Kidney (tissue), 14 donors: ENCODE data around the gene B4GALNT3. TPM values are rescaled to one million over a fixed set of nuclear protein-coding genes. Genes with fewer than 3 reads are reported as not detected.

Experiments used
- DNase-seq, 5 donors: peaks; one replicate each; pipeline ENCODE4 v3.0.0-alpha.2; 2013 to 2020
- FAIRE-seq: peaks from 2 replicates; lab custom pipeline; 2012; peaks lifted over from hg19 to GRCh38; lab: Jason Lieb, UNC
- H3K27ac ChIP-seq, 2 donors: one replicate each; pipeline ENCODE4 v1.7.0; 2013; ENCODE audit warnings: low read depth in 2 of 2, low read length in 2 of 2, inconsistent platforms in 1 of 2
- H3K27me3 ChIP-seq: one replicate; pipeline ENCODE4 v1.7.1; 2013; ENCODE audit warnings: low read length, inconsistent platforms; ENCODE audit not compliant: control insufficient read depth, insufficient read depth
- H3K36me3 ChIP-seq, 3 donors: one replicate each; pipeline versions ENCODE4 v1.7.0 to v1.7.1; 2013; ENCODE audit warnings: low read length in 3 of 3, control low read depth in 1 of 3, inconsistent platforms in 1 of 3; ENCODE audit not compliant: insufficient read depth in 3 of 3, control insufficient read depth in 2 of 3
- H3K4me1 ChIP-seq, 3 donors: one replicate each; pipeline versions ENCODE4 v1.7.0 to v1.7.1; 2013; ENCODE audit warnings: low read length in 3 of 3, inconsistent platforms in 1 of 3, low read depth in 1 of 3; ENCODE audit not compliant: control insufficient read depth in 2 of 3, insufficient read depth in 2 of 3
- H3K4me3 ChIP-seq, 3 donors: one replicate each; pipeline versions ENCODE4 v1.7.0 to v1.8.1; 2013; ENCODE audit warnings: low read length in 3 of 3, control low read depth in 1 of 3, inconsistent platforms in 1 of 3
- H3K9ac ChIP-seq, 3 donors: one replicate each; pipeline versions ENCODE4 v1.7.0 to v1.7.1; 2013; ENCODE audit warnings: low read length in 3 of 3, control low read depth in 1 of 3, inconsistent platforms in 1 of 3
- H3K9me3 ChIP-seq, 3 donors: one replicate each; pipeline versions ENCODE4 v1.7.0 to v1.7.1; 2013; ENCODE audit warnings: low read length in 3 of 3, control low read depth in 1 of 3, inconsistent platforms in 1 of 3; ENCODE audit not compliant: control insufficient read depth in 2 of 3, insufficient read depth in 1 of 3
- CTCF ChIP-seq: IDR thresholded peaks from 3 replicates; pipeline ENCODE4 v1.5.1; 2012; ENCODE audit warnings: mild to moderate bottlenecking, moderate library complexity, borderline replicate concordance; ENCODE audit not compliant: insufficient read depth; ENCODE audit errors: extremely low read depth
- intact Hi-C: fragments of 100-400 bp; cut with DNase I; formaldehyde crosslinking; loops from one replicate; pipeline ENCODE4 v1.11.1; 2022
- polyA plus RNA-seq: library from polyadenylated mRNA; stranded (reverse); fragments of 350-450 nt; fragmentation: Illumina TruSeq; extraction: RNeasy Lipid Tissue Mini Kit (QIAGEN cat#74804); gene quantifications from one replicate; pipeline ENCODE4 v1.2.3, GENCODE V29; 2014; ENCODE audit warnings: low read depth, low replicate concordance; ENCODE audit not compliant: insufficient read depth
- total RNA-seq: library from RNA; stranded (reverse); fragmentation: NEBNext Ultra II Directional; extraction: Animal tissue kit (Norgen Biotek cat#: 25700); gene quantifications from one replicate; pipeline ENCODE4 v1.2.1, GENCODE V29; 2021
- donor health status: control.
- donor health status: control.
- donor health status: control.
- donor health status: control.
- donor health status: control.
- donor health status: DM: yes; HTN: yes; CAD: no.
- donor health status: Normal renal cell carcinoma (clear cell type).

Gene B4GALNT3
- total and polyA plus RNA-seq, 2 donors from 2014 or later = 11.3 to 12.5 TPM

- TF ChIP-seq CTCF = no peak
- Histone ChIP-seq H3K36me3 (no peaks in the 10 kb centered on the region), H3K27me3 (no peaks in the 10 kb centered on the region), H3K4me3 (no peak overlapping the region), H3K9me3 (no peaks in the 10 kb centered on the region), H3K4me1 (peaks cover 0 to 18% (median 10%) of the 10 kb centered on the region in 3 donors), H3K9ac (no peak overlapping the region), H3K27ac (peak overlapping the region in 1 of 2 donors; percentile 59)
- DNase-seq (no peak), FAIRE-seq (no peak)
- intact Hi-C loops = no loop called here
Measured at GRCh38 chr12:513446-513845, 53.7 kb downstream of the B4GALNT3 start.

- no peak for DNase-seq
- Histone ChIP-seq H3K9ac (no peak overlapping the region), H3K4me1 (peaks cover 0 to 2% (median 0%) of the 10 kb centered on the region in 3 donors), H3K27me3 (no peaks in the 10 kb centered on the region), H3K9me3 (no peaks in the 10 kb centered on the region), H3K4me3 (no peak overlapping the region), H3K36me3 (no peaks in the 10 kb centered on the region), H3K27ac (no peak overlapping the region)
- no peak for FAIRE-seq
- intact Hi-C loops = no loop called here
- TF ChIP-seq CTCF = no peak
Measured at GRCh38 chr12:517538-517937, 57.8 kb downstream of the B4GALNT3 start.

GRCh38 chr12:520119-520518 is 60.4 kb downstream of the B4GALNT3 start:
- DNase-seq (no peak), FAIRE-seq (no peak)
- intact Hi-C loops = no loop called here
- Histone ChIP-seq H3K9ac (no peak overlapping the region), H3K4me1 (peaks cover 0 to 2% (median 0%) of the 10 kb centered on the region in 3 donors), H3K9me3 (no peaks in the 10 kb centered on the region), H3K36me3 (no peaks in the 10 kb centered on the region), H3K27ac (no peak overlapping the region), H3K27me3 (no peaks in the 10 kb centered on the region), H3K4me3 (no peak overlapping the region)
- no peak for TF ChIP-seq CTCF
